Measurements from ENCODE around the gene LCAT.
A peak's percentile ranks its signal among the peaks of the same experiment; 100 is the strongest.
"Not testable (repeated sequence)": the region's sequence is repeated elsewhere in the genome, so short reads cannot be mapped to it uniquely, and the experiment has no call there.

Gene LCAT

DNA sequence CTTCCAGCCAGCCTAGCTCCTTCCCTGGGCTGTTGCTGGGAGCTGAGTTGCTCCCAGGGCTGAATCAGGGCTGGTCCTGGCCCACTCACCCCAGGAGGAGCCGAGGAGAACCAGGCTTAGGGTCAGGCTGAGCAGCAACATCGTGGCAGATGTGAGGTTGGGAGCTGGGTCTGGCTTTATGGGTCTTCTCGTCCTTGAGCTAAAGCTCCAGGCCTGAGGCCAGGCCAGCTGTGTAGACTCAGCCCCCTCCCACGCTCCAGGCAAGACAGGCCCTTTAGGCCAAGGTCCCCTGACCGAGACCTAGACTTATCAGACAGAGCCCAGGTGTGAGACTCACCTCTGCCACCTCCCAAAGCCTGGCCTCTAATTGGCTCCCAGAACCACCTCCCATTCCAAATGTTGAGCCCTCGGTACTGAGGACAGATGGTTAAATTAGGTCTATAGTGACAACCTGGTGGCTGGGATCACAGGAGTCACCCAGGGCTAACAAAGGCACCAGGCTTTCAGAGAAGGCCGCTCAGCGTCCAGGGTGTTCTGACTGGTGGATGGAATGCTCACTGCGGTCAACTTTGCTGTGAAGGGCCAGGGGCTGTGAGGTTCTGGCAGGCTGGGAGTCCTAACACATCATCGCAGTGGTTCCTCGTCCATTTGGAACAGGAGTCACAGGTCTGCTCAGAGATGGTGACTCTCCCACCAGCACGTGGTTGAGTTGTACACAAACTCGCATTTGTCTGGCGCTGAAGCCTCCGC, 12.0 kb downstream of the LCAT start, which contains the start of gene CTRL:
CTRL (minus strand) TSS at position 151 of the 750 bp plus-strand sequence; CDS start at position 141, 10 bp downstream.
- no peak for DNase-seq

DNA sequence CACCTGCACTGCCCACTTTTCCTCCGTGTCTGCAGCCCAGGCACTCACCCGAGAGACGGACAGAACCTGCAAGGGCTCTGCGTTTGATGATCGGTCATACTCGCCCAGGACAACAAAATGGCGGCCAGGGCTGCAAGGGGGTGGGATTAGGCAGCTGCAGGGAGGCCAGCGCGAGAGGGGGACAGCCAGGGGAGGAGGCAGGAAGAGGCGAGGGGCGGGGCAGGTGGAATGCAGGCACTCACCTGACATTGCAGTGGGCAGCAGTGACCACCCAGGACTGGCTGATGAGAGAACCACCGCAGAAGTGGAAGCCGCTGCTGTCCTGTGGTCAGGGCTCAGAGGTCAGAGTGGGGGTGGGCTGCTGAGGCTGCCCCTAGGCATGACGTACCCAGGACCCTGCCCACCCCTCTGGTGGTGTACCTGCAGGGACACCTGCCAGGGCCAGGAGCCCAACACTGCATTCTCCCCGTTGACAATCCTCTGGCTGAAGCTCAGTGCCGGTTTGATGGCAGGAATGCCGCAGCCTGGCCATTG, 13.2 kb downstream of the LCAT start:
- no peak for DNase-seq

- DNase-seq = no peak
Observed at GRCh38 chr16:67930191-67930590, 13.7 kb downstream of the LCAT start.

- peak; percentile 41 to 75 (median 64) for DNase-seq
Observed at GRCh38 chr16:67928561-67929364, 15.2 kb downstream of the LCAT start.

- no peak for DNase-seq
Observed at GRCh38 chr16:67928147-67928546, 15.8 kb downstream of the LCAT start.

DNA sequence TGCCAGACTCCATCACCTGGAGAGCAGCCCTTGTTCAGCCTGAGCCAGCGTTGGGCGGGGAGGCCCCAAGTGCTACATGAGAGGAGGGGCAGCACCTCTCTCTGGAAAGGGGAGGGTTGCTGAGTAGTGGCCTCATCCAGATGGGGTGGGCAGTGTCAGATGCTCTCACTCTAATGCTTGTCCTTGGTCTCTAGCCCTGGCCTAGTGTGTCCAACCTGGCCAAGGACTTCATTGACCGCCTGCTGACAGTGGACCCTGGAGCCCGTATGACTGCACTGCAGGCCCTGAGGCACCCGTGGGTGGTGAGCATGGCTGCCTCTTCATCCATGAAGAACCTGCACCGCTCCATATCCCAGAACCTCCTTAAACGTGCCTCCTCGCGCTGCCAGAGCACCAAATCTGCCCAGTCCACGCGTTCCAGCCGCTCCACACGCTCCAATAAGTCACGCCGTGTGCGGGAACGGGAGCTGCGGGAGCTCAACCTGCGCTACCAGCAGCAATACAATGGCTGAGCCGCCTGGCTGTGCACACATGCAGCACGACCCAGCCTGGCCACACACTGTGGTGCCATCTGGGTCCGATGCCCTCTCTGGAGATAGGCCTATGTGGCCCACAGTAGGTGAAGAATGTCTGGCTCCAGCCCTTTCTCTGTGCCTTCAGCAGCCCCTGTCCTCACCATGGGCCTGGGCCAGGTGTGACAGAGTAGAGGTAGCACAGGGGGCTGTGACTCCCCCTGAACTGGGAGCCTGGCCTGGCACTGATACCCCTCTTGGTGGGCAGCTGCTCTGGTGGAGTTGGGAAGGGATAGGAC, 16.6 kb downstream of the LCAT start:
- no peak for DNase-seq

DNA sequence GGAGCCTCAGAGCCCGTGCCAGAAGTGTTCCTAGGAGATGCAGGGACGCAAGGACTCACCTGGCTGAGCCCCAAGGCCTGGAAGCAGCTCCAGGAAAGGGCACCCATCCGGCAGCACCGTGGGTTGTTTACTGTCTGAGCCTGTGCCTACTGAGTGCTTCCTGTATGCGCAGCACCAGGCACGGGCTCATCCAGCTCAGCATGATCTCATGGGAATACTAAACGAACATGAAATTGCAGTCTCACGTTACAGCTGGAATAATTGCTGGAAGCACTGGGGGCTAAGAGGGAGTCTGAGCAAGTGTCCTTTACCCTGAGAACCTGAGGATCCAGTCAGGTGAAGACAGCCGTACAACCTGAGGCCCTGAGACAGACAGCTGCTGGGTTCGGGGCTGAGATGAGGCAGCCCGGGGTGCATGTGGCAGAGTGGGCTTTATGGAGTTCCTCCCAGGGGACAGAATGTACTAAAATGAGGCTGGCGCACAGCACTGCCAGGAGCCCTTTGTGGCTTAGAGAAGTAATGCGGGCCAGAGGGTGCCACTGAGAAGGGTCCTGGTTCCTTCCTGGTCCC, 17.7 kb downstream of the LCAT start:
- no peak for DNase-seq

- no peak for DNase-seq
Observed at GRCh38 chr16:67924140-67924906, 19.6 kb downstream of the LCAT start.

GRCh38 chr16:67923414-67924116, 20.4 kb downstream of the LCAT start:
- no peak for DNase-seq

DNA sequence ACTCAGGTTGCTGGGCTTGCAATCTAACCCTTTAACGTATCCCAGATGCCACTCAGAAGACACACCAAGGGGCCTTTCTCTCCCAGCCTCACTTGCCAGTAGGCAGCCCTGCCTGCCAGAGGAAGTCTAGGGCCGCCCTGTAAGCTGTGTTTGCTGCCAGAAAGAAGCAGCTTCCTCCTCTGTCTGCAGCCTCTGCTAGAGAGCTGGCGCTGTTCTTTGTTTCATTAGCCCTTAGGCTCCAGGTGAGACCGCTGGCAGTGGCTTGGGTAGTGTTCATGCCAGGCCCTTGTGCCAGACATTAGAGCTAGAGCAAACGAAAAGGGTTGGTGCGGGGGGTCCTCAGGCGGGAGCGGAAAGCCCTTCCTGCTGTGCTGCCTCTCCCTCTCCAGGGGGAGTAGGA, 21.2 kb downstream of the LCAT start:
- no peak for DNase-seq

DNA sequence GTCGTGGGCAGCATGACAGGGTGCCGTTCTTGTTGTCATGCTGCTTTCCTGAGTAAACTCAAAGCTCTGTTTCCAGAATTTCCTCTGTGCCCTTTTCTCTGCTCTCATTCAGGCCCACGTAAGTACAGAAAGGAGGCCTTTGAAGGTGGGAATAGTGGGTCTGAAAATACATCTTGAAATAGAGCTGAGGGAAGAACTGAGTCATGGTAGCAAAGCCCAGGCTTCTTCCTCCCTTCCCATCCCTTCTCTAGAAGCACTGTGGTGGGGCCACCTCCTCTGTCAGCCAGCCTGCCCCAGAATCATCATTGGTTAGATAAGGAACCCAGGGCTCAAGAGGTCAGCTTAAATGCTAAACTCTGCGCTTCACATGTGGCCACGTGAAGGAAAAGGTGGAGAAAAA, 21.7 kb downstream of the LCAT start:
- no peak for DNase-seq

DNA sequence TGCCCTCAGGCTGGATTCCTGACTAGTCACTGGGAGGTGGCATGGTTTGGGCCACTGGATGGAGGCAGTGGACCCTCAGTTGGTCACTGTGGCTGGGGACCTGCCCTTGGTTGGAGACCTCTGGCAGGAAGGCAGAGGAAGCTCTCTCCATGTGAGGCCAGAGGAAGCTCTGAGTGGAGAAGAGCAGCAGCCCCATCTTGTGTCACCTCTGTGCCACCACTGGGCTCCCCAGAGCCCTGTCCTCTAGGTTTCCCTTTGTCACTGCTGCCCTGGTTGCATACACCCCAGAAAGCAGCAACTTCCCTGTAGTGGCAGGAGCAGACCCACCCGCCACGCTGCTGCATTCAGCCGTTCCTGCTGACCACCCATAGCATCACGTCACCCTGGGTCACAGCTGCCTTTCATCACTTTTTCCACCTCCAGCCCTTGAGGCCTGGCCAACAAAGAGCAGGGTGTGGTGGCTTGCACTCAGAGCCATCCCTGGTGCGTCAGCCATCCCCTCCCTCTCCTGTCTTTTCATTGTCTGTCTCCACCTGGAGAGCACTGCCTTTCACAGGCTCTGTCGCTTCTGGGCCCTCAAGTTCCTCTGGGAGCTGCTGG, 24.2 kb downstream of the LCAT start:
- no peak for DNase-seq

DNA sequence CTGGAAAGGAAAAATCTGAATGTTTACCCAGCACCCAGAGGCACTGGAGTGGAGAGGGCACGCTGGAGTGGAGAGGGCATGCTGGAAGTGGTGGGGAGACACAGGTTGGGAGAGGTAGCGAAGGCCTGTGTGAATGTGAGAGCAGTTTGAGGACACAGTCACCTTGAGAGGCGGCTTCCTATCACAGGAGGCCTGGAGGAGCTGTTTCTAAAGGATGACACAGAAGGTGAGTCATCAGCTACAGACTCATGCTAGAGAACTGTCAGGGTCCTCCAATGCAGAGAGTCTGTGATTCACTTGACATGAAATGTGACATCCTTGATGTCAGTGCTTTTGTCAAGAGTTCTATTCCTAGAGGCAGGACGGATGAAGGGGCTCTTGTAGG, 26.1 kb downstream of the LCAT start:
- peak in 1 of 5 experiments; percentile 22 for DNase-seq

- no peak for DNase-seq
Observed at GRCh38 chr16:67917140-67917851, 26.6 kb downstream of the LCAT start.

GRCh38 chr16:67915831-67916723, 27.8 kb downstream of the LCAT start:
- DNase-seq = no peak

DNA sequence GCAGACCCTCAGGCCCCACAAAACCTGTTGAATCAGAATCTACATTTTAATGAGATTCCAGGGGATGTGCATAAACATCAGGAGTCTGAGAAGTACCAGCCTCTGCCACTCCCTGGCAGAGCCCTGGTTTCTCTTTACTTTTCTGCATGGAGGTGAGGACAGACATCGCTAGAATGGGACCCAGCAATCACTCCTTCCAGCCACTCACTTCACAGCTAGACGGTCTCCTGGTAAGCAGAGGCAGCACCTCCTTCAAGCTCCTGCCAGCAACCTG, 28.5 kb downstream of the LCAT start:
- not testable (repeated sequence) for DNase-seq

GRCh38 chr16:67914758-67915495, 29.0 kb downstream of the LCAT start:
- DNase-seq = no peak

- DNase-seq = peak in 1 of 5 experiments; percentile 70
Observed at GRCh38 chr16:67910158-67910557, 33.8 kb downstream of the LCAT start.
